Stimulated activated CD4-positive, alpha-beta T cell treated with anti-CD3 and anti-CD28 coated beads, Interleukin-2, amount 100 ng/mL, for 4 hours (primary cell): ENCODE results near the gene DGLUCY.
"Not testable (repeated sequence)": the region's sequence is repeated elsewhere in the genome, so short reads cannot be mapped to it uniquely, and the experiment has no call there.

Experiments
- DNase-seq: peaks from one replicate; pipeline ENCODE4 v3.0.0-alpha.2; 2020; ENCODE audit warnings: low read depth

Gene DGLUCY

DNA sequence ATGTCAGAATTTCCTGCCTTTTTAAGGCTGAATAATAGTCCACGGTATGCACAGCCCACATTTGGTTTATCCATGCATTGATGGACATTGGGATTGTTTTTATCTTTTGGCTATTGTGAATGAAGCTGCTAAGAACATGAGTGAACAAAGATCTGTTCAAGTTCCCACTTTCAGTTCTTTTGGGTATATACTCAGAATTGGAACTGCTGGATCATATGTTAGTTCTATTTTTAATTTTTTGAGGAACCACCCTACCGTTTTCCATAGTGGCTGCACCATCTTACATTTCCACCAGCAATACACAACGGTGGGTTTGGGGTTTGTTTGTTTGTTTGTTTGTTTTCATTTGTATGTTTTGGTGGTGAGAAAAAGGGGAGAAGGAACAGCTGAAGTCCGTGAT, 124.2 kb downstream of the DGLUCY start:
- no peak for DNase-seq

DNA sequence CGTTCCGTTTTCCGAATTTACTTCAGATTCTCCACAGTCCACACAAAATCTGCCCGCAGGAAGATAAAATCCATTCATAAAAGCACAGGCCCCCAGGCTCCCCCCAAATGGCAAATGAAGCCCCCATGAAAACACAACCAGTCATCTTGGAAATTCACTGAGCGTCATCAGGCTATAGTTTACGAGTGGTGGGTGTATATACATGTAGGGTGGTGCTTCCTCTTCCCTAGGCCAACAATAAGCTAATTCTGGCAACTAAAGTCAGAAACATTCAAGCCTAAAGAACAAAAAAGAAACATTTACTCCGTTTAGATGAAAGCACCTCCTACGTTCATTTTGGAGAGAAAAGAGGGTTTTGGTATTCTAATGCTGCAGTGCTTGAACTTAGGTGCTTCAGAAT, 124.8 kb downstream of the DGLUCY start:
- DNase-seq: no peak

DNA sequence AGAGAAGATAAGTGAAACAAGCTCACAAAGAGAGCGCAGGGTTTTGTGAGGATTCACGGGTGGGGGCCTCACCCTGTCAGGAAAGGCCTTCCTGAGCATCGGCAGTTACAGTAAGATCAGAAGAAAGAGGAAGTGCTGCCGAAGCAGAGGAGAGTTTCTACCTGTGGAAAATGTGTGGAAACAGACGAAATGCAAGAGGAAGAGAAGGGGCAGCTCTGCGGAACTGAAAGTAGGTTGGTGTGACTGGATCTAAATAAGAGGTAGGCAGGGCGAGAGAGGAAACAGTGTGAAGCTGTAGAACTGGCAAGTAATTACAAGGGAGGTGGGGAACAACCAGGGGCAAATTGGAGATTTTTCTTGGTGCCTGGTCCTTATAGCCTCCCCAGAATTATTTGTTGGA, 128.0 kb downstream of the DGLUCY start:
- DNase-seq: no peak

DNA sequence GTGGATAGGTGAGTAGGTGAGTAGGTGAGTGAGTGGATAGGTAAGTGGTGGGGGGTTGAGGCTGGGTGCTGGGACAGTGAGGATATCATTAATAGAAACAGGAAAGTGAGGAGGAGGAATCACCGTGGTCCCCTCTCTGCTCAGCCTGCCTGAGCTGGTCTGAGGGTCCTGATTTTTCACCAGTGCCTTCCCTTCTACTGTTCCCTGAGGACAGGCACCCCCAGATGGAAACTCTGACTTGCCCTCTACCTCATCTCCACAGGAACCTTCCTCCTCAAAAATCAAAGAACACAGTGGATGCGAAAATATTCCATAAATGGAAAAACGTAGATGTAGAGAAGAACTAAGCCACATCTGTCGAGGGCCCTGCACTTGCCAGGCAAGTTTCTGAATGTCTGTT, 128.8 kb downstream of the DGLUCY start:
- DNase-seq: no peak

DNA sequence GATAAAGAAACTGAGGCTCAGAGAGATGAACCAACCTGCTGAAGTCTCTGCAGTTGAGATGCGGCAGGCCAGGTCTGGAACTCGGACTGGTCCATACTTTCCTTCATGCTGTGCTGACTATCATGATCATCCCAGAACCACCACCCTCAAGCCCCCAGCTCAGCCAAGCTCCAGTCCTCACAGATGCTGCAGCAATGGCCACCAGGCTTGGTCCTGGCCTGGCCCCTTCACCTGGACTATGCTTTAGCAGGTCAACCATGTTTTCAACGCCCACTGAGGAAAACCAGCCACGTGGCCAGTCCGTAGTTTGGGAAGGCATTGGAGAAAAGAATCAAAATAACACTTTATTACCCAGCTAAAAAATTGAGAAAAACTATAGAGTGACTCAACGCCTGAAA, 129.2 kb downstream of the DGLUCY start:
- no peak for DNase-seq

DNA sequence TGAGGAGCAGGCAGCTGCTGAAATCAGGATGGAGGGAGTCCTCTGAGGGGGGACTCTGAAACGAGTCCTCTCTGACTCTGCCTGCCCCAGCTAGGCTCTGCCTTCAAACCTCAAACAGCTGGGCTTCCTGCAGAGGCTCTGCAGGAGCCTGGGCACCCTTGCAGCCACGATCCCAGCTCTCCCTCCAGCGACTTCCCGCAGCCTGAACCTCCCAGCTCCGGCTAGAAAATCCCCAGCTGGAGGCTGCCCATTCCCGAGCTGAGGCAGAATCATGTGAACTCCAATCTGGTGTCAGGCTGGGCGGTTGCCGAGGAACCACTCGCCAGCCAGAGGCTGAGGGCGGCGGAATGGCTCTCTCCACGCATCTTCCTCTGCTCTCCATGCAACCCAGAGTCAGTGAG, 130.6 kb downstream of the DGLUCY start, which contains the start of gene GPR68:
GPR68 (minus strand) TSS at position 204 of the 401 bp plus-strand sequence. CDS start 9,654 bp downstream, outside the sequence.
- no peak for DNase-seq

DNA sequence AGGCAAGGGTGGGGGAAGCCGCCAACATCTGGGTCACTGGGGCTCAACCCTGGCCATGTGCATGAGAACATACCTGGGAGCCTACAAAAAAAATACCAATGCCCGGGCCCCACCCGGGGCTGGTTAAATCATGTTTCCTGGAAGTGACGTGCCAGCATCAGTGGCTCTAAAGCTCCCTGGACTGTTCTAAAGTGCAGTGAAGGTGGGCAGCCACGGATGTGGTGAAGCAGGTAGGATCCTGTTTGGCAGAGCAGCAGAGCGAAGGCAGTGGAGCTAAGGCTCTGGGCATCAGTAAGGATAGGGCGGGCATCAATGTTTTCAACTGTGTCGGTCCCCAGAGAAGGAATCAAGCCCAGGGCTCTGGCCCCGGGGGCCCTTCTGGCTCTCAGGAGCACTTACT, 131.2 kb downstream of the DGLUCY start:
- peak; percentile 64 for DNase-seq

DNA sequence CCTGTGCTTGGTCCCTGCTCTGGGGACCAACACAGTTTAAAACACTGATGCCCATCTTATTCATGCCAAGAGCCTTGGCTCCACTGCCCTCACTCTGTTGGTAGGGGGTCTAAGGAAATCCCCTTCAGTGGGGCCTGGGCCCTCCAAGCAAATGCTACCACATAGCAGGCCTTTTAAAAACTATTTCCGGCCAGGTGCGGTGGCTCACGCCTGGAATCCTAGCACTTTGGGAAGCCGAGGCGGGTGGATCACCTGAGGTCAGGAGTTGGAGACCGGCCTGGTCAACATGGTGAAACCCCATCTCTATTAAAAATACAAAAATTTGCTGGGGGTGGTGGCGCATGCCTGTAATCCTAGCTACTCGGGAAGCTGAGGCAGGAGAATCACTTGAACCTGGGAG, 131.7 kb downstream of the DGLUCY start:
- not testable (repeated sequence) for DNase-seq

DNA sequence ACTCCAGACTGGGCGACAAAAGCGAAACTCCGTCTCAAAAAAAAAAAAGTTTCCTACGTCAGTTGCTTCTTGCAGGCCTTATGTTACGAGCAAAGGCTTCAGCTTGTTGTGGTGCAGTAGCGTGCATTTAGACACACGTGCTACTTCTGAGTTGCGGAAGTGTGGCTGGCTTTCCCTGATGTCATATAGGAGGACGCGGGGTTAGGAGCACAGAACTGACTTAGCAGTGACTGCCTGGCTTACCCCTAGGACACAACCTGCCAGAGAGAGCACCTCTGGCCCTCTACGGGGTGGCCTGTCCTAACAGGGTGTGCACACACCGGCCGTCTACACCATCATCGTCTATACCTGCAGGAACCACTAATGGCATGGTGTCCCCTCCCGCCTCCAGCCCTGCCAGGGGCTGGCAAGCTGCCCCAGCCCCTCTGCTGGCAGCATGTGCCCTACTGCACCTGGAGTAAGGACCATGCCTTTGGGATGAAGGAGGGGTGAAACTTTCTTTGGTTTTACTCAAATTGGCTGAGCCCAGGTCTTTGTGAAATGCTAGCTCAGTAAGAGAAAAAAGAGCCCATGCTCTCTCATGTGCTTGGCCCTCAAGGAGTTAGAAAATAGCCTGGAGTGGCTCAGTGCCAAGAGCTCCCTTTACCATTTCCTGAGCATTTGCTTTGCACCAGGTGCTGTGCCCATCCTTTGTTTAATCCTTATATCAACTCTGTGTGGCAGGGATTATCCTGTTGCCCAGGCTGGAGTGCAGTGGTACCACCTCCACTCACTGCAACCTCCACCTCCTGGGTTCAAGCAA, 132.4 kb downstream of the DGLUCY start:
- peak; percentile 72 for DNase-seq

DNA sequence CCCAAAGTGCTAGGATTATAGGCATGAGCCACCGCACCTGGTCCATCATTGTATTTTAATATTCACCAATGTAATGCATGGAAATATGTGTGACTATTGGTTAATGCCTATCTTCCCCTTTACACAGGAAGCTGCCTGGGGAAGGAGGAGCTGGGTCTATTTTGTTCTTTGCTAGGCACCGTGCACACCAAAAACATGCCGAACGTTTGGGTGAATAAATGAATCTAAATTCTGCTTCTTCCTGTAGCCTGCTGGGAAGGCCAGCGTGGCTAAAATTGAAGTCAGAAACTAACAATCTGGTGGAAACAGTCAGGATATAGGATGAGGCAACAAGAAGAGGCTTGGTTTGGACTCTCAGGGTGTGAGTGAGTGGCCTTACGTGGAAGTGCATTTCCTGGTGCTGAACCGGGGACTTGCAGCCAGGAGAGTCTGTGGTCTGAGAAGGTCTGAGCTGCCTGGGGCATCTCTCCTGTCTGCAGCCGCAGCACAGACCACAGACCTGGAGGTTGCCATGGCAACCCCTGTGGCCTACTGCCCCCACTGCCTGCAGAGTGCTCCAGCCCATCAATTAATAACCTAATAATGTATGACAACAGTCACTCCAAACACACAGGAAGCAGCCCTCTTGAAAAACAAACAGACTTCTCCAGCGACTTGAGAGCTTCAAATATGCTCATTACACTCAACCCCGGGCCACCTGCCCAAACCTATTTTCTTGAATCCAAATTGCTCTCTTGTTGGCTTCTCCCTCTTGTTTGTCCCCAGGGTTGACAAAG, 136.2 kb downstream of the DGLUCY start:
- DNase-seq: no peak

DNA sequence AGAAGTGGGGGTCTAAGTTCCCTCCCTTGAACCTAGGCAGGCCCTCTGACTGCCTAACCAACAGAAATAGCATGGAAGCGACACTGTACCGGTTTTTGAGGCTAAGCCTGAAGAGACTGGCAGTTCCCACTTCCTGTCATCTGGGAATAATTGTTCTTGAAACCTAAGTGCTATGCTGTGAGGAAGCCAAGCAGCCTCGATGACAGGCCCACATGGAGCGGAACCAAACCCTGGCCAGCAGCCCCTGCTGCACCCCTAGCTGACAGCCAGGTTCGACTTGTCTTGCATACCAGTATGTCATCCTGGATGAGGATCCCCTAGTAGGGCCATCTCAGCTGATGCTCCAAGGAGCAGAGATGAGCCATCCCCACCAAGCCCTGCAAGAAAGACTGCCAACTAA, 137.0 kb downstream of the DGLUCY start:
- no peak for DNase-seq

DNA sequence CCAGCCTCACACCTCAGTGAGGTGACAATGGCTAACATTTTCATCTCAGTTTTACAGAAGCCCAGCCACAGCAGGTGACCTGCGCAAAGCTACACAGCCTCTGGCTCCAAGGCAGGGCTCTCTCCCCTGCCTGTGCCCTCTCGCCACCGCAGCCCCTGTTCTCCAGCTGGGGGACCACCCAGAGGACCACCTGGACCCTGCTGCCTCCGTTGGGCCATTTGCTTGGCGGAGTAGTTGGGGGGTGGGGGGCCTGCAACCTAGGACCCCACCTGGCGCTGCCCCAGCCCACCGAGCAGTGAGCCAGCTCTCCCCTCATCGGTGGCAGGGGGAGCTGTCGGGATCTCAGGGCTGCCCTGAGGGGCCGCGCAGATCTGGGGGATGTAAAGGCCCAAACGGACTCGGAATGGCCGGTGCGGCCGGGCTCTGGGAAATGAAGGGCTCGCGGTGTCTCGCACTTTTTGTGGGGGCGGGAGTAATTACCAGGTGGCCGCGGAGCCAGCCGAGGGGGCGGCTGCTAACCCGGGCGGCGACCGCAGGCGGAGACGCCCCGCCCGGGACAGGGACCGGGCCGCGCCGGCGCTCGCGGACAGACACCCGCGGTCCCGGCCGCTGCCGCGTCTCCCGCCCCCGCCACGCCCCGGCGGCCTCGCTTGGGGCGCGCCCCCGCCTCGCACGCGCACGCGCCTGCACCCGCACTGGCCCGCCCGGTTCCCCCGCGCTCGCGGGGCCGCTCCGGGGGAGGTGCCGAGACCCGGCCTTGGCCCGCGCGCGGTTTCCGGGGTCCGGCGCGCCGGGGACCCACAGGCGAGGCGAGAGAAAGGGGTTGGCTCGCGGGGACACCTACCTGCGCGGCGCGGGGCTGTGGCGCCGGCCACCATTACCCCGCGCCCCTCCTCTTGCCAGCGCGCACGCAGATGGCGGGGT, 139.3 kb downstream of the DGLUCY start:
- no peak for DNase-seq

DNA sequence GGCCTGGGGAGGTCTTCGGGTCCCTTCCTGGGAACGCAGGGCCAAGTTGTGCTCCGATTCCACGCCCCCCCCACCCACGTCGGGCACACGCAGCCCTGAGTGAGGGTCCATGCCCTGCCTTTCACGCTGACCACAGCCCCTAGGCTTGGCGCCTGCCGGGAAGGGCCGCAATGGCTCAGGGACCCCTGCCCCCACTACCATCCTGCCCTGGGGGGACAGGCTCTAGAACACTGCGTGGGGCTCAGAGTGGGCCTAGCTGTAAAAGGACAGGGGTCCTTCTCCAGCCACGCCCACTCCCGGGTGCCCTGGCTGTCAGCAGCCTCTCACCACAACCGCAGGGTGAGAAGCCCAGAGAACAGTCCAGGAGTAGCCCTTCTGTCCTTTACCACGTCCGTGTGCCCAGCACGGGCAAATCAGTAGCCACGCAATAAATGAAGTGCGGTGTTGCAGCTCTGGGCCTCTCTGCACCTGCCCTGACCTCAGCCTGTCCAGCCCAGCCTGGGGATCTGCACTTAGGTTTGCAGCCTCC, 140.0 kb downstream of the DGLUCY start:
- DNase-seq: no peak

DNA sequence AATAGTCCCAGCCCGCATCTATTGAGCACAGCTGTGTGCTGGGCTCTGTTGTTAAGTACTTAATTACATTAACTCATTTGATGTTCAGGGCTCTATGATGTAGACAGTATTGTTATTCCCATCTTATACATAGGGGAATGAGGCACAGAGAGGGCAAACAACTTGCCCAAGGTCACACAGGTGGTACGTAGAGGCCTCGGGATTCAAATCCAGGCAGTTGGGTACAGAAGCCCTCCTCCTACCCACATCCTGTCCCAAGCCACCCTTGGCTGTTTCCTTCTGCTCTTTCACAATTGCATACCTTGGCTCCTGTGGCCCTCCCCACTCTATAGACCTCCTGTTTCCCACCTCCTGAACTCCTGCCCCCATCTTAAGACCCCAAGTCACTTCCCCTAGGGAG, 140.6 kb downstream of the DGLUCY start:
- DNase-seq: no peak

DNA sequence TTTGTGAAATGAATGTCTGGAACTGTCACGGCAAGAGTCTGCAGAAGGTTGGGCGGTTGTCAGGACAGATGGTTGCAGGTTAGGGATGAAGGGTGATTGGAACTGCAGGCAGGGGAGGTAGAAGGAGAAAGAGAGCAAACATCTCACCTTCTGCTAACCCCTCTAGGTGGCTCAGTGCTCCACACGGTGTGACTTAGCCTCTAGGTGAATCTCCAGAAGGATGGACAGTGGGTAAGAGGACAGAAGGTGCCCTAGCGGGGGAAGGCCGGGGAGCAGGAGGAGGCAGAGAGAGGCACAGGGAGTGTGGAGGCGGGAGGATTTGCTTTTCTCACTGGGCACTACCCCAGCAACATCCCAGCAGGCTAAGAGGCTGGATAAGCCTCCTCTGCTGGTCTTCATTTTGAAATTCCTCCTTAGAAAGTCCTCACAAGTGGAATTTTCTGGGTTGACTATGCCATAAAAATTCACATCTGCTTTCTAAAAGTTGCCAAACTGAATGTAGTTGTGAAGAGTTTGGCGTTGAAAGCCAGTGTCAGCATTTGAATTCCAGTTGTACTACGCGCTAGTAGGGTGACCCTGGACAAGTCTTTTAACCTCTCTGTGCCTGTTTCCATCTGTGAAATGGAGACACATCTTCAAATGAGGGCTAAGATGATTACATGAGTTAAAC, 141.3 kb downstream of the DGLUCY start:
- DNase-seq: no peak

DNA sequence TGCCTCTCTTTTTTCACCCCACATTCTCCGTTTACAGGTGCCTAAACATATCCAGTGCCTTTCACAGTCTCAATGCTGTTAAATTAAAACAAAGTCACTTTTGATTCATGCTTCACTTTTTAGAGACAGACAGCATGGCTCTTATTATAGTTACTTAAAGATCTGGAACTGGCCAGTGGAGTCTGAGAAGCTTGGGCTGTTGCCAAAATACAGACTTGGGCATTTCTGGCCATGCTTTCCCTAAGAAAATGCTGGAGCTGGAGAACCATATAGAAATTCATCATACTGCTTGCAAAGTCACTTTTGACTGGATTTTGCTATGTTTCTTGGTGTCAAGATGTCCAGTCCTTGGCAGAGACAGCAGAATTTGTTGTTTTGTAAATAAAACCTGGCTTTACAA, 142.8 kb downstream of the DGLUCY start:
- DNase-seq: no peak

DNA sequence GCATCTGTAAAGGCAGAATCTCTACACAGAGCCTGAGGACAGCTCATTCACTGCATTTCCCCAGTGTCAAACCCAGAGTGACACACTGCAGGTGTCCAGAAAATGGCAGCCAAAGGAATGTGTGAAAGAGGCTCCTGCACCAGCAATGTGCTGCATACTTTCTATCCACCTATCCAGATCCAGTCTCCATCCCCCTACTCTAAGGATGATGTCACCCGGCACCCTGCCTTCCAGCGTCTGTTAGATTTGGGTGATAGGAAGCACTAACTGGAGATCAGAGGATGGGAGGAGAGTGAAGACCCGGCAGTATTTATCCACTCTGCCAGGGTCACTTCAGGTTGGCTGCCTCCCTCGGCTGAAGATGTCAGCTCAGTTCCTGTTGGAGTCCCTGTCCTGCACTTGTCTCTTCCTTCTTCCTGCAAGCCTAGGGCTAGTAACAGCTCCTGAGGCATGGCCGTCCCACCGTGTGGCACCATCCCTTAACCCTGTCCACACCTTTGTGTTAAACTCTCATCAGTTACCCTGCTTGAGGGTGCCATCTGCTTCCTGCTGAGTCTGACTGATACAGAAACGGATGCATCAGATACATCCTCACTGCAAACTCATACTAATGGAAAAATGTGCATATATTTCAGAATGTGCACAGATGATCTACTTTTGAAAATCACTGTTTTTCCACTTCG, 143.6 kb downstream of the DGLUCY start:
- no peak for DNase-seq

DNA sequence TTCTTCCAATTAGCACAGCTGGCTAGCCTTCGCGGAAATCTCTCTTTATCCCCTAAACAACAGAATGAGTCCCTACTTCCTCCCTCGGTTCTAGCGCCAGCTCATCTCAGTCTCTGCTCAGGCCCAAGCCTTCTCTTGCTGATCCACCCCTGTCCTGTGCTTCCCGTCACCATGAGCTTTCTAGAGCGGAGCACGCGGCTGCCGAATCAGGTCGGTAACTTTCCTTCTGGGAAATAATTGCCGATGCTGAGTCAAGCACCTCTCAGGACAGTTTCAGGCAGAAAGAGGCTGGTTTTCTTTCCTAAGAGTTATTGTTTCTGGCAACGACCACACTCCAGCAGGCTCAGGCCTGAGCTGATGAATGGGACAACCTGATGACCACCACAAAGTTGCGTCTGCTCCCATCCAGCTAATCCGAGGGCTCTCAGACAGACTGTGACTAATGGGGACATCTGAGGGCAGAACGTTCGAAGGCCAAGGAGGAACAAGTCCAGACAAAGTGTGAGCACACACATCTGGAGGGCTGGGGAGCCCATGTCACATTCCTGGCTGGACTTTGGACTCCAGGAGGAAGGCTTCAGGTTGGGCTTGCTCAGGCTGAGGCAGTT, 144.2 kb downstream of the DGLUCY start:
- DNase-seq: no peak

DNA sequence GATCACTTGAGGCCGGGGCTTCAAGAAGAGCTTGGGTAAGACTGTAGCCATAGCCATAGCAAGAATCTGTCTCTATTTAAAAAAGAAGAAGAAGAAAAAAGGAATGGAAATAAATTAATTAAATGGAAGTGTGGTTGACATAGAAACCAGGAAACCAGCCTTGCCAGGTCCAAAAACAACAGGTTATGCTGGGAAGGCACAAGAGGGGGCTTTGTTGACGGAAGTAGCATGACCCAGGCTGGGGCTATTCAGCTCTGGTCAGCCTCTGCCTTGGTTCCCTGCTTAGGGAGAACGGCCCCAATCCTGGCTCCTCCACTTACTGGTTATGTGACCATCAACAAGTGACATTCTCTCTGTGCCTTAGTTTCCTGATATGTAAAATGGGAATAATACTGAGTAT, 145.0 kb downstream of the DGLUCY start:
- DNase-seq: no peak

DNA sequence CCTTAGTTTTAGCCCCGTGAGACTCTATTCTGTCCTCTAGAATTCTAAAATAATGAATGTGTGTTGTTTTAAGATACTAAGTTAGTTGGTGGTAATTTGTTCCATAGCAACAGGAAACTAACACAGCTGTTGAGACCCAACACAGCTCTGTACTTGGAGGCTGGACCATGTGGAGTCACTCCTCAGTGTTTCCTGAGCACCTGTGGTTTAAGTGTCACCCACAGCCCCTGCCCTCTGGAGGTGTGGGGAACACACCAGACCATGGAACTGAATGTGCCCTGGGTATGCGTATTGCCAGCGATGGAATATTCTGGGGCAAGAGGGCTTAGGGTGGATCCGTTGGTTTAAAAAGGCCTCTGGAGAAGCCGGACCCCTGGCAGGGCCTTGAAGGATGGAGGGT, 147.2 kb downstream of the DGLUCY start:
- DNase-seq: no peak
